ENCODE measurements around the gene GRAP2.
A peak's percentile ranks its signal among the peaks of the same experiment; 100 is the strongest.

The GRAP2 gene

DNA sequence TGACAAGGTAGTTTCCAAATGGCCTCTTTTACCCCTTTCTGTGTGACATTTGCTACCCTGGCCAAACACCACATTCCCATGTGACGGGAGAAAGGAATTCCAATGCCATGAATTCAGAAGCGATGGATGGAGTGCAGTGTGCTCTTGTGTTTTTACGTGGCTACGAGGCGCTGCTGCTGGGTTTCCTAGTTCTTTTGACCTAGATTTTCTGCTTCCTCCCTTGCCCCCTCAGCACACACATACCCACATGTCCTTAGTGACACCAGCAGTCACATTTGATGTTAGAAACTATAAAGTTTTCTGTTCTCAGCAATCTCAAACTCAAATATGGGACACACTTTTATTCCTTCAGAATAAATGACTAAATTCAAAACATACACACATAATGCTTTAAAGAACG is 51.5 kb downstream of the GRAP2 start:
- H3K4me3 ChIP-seq (ENCODE audit: low read depth, low read length): no peak overlapping the region
- no peak for DNase-seq (ENCODE audit: low read depth)
- TF ChIP-seq, protein P1, sequence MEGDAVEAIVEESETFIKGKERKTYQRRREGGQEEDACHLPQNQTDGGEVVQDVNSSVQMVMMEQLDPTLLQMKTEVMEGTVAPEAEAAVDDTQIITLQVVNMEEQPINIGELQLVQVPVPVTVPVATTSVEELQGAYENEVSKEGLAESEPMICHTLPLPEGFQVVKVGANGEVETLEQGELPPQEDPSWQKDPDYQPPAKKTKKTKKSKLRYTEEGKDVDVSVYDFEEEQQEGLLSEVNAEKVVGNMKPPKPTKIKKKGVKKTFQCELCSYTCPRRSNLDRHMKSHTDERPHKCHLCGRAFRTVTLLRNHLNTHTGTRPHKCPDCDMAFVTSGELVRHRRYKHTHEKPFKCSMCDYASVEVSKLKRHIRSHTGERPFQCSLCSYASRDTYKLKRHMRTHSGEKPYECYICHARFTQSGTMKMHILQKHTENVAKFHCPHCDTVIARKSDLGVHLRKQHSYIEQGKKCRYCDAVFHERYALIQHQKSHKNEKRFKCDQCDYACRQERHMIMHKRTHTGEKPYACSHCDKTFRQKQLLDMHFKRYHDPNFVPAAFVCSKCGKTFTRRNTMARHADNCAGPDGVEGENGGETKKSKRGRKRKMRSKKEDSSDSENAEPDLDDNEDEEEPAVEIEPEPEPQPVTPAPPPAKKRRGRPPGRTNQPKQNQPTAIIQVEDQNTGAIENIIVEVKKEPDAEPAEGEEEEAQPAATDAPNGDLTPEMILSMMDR (conservative IDR thresholded peaks at IDR 0.05; ENCODE audit: low read depth, low read length): no peak

DNA sequence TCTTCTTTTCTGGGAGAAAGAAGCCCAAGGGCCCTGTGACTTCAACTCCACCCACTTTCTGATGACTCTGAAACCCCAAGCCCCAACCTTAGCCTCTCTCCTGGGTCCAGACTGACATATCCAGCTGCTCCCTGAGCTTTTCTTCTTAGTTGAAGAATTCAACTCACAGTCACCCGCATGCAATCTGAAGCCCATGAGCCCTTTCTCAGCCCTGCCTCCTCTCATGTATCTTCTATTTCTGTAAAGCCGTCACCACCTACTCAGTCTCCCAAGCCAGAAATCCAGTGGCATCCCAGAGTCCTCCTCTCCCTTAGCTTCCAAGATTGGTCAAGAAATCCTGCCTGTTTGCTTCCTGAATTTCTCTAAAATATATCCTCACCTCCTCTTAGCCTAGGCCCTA is 52.2 kb downstream of the GRAP2 start:
- TF ChIP-seq, protein P1 (conservative IDR thresholded peaks at IDR 0.05; ENCODE audit: low read depth, low read length): no peak
- no peak for DNase-seq (ENCODE audit: low read depth)
- H3K4me3 ChIP-seq (ENCODE audit: low read depth, low read length): no peak overlapping the region

DNA sequence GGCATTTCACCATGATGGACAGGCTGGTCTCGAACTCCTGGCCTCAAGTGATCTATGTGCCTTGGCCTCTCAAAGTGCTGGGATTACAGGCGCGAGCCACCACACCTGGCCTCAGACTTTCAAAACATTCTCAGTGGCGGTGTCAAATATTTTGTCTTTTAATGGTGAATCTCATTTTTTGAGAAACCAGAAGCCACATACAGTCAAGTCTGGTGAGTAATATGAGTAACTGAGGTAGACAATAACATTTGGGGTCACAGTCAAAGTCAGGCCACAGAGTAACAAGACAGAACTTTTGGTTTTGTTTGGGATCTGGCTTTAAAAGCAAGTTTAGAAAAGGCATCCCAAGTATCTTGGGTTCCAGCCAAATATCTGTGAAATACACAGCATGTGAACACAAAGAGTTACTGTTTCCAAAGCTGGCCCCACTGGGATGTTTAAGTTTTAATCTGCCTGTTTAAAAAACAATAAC is 53.7 kb downstream of the GRAP2 start:
- peak; percentile 99 for DNase-seq (ENCODE audit: low read depth)
- TF ChIP-seq, protein P1 (conservative IDR thresholded peaks at IDR 0.05; ENCODE audit: low read depth, low read length): no peak
- H3K4me3 ChIP-seq (ENCODE audit: low read depth, low read length): no peak overlapping the region

DNA sequence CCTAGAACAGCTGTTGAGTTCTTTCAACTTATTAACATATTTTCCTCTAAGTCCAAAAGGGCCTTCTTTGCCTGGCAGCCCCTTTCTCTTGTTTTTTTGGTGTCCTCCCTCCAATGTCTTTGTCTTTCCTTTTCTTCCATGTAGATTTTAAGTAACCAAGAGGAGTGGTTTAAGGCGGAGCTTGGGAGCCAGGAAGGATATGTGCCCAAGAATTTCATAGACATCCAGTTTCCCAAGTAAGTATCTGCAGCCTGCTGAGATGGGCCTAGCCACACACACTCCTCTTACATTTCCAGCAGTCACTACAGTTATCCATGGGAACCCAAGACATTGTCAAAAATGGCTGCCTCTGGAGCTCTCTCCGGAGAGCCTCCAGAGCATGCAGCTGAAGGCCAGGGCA is 54.8 kb downstream of the GRAP2 start:
- TF ChIP-seq, protein P1 (conservative IDR thresholded peaks at IDR 0.05; ENCODE audit: low read depth, low read length): no peak

DNA sequence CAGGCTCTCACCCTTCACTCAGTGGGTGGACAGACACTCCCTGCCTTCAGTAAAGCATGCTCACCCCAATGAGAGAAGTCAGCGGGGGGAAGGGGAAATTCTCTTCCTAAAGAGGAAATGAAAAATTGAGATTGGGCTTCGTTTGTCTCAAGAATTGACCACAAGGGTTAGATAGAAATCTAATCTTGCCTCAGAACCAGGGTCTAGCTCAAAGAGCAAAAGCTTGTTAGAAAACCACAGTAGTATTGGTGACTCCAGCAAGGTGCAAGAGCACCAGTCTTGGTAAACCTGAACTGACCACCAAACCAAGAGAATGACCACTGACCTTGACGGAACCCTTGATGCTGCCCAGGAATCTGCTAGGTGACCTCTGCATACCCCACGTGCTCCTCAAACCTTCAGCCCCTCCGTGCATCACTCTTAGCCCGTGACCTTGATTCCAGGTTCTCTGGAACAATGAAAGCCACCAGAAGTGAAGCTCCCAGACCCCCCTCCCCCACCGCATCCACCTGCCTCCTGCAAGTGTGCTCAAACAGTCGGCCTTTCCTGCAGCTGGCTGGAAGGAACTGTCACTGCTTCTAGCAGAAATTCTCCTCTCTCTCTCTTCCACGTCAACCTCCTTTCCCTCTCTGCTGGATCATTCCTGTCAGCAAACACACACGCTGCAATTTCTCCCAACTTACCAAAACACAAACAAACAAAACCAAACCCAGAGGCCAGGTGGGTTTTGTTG is 56.2 kb downstream of the GRAP2 start:
- TF ChIP-seq, protein P1 (conservative IDR thresholded peaks at IDR 0.05; ENCODE audit: low read depth, low read length): no peak
- no peak overlapping the region for H3K4me3 ChIP-seq (ENCODE audit: low read depth, low read length)
- no peak for DNase-seq (ENCODE audit: low read depth)

More for the DNA sequence above, 54.8 kb downstream of the GRAP2 start:
- no peak overlapping the region for H3K4me3 ChIP-seq (ENCODE audit: low read depth, low read length)
- peak; percentile 52 for DNase-seq (ENCODE audit: low read depth)

DNA sequence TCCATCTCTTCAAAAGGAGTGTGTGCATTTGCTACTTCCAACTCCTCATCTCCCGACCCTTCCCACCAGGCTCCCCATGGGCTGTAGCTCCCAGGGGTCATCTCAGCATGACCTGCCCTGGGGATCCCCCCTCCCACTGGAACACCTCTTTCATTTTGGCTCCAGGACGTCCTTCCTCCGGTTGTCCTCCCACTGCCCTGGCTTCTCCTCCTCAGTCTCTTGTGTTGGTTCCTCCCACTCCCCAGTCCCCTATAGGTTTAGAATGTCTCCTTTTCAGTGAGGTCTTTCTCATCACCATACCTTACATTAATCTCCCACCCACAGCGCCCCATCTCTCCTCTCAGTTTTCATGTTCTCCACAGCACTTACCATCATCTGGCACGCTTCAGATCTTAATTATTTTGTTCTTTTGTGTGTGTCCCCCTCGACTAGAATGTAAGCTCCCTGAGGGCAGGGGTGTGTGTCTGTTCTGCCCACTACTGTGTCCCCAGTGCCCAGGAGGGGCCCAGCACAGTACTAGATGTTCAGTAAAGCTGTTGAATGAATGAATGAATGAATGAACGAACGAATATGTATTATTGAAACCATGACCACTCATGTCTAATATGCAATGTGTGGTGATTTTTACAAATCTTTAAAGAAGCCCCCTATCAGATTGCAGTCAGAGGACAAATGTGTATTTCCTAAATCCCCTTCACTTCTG is 57.3 kb downstream of the GRAP2 start:
- no peak for DNase-seq (ENCODE audit: low read depth)
- no peak overlapping the region for H3K4me3 ChIP-seq (ENCODE audit: low read depth, low read length)
- TF ChIP-seq, protein P1 (conservative IDR thresholded peaks at IDR 0.05; ENCODE audit: low read depth, low read length): no peak

Measured in choroid plexus epithelial cell (primary cell).